ENCODE measurements around the gene ADPRH.

DNA sequence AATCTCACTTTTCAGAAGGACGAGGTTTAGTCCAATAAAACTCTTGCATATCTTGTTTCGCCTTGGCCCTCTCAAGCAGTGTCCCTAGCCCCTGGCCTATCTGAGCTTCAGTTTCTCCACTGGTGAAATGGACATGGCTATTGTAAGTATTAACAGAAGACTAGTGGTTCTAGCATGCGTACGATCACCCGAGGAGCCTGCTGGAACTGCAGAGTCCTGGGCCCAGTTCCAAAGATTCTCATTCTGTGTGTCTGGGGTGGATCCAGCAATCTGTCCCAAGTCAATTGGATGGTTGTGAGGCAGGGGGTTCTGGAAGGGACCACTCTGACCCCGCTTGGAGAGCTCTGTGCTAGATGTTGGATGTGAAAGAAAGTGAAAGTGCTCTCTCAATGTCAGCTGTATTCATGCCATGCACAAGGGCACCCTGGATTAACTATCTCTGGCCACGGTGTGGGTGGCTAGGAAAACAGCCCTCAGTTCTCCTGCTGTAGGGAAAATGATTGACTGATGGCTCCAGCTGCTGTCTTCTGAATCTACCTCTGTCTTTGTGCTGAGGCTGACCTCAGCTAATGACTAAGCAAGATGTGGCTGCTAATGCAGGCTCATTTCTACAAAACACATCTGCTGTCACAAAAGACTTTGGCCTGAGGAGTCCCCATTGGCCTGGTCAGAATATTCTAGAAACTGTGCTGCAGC is 16.5 kb downstream of the ADPRH start:
- TF ChIP-seq GATA3 (IDR thresholded peaks at IDR 0.05; ENCODE audit: low read depth, low read length) (no peak), GATA2 (IDR thresholded peaks at IDR 0.05; ENCODE audit: low read depth, low read length) (no peak)

Measured in SH-SY5Y (cell line).